ENCODE measurements around the gene ARRB1.
"Not testable (repeated sequence)": the region's sequence is repeated elsewhere in the genome, so short reads cannot be mapped to it uniquely, and the experiment has no call there.

ARRB1 gene

DNA sequence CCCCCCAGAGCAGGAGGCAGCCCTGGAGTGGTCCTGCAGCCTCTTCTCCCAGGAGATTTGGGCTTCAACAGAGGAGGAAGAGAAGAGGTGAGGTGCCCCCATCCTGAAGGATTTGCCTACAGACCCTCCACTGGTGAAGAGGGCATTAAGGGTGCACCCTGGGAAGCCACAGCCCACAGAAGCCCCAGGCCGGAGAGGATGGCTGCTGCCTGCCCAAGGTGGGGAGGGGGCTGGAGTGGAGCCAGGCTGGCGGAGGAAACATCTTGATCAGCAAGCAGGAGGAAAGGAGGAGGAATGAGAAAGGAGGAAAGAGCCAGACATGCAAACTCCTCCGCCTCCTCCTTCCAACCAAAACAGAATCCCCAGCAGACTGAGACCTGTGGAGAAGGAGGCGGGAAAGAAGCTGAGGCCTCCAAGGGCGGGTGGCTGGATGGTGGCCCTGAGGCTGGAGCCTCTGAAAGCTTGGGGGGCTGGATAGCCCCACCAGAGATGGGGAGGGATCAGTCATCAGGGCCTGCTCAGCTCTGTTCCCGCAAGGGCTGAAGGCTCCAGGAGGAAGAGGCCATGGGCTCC is 31.3 kb downstream of the ARRB1 start:
- no peak for DNase-seq

DNA sequence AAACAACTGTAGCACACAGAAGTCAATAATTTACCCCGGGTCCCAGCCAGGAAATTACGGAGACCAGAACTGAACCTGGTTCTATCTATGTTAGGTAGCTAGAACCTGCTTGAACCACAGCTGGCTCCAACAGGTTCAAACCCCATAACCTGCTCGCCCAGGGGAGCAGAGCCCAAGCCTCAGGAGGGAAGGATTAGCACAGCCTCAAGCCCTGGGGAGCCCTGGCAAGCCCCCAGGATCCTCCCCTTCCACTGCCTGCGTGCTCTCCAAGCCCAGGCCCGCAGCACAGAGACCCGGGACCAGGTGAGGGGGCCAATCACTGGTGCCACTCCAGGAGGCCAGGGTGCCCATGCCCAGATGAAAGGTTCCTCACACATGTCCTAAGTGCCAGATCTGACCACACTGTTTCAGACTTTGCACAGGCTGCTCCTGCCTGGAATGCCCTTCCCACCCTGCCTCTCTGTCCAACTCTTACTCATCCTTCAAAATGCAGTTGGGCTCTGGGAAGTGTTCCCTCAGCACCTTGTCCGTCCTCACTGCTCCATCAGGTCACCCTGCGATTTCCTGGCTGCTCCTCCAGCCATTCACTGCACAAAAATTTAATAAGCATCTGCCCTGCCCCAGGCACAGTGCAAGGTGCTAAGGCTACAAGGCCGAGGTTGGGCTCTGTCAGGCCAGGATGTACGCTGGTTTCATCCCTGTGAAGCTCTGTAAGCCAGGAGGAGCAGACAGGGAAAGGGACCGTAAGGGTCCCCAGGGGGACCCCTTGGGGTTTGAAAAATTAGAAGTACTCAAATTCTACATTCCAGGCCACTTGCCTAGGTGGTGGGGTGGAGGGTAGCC is 32.2 kb downstream of the ARRB1 start:
- no peak for DNase-seq

DNA sequence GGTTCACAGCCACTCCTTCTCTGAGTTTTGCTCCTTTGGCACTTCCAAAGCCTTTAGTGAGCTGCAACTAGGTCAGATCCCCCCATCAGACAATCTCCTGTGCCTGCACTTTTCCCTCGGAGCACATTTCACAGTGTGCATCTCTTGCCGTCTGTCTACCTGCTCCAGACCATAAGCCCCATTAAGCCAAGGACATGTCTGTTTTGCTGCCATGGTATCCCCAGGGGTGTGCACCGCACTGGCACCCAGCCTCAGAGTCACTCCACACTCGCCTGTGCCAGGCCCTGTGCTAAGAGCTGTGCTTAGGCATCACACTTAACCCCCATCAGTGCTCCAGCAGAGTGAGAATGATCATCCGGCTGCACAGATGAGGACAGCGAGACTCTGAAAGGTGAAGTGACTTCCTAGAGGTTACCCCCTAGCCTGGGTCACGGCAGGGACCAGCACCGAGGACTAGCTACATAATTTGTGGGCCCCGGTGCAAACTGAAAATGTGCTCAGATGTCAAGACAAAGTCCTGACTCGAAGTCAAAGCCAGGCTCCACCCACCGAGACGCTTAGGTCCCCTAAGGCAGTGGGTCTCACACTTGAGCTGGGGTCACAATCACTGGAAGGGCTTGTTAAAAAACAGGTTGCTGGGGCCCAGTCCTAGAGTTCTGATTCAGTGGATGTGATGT is 33.9 kb downstream of the ARRB1 start:
- peak; percentile 12 for DNase-seq

DNA sequence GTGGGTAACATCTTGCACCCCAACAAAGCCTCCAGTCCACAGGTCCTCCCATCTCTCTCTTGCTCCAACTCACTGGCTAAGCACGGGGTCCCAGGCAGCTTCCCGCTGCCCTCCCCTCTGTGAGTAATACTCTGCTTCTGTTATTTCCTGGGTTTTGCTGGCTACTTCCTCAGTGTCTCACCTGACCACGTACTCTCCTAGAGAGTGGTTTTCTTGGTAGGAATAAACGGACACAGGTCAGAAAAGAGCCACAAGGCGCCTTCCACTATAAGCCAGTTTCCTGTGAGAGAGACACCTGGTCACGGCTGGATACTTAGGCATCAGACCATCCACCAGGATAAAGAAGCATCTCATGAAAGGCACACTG is 36.0 kb downstream of the ARRB1 start:
- DNase-seq: no peak

DNA sequence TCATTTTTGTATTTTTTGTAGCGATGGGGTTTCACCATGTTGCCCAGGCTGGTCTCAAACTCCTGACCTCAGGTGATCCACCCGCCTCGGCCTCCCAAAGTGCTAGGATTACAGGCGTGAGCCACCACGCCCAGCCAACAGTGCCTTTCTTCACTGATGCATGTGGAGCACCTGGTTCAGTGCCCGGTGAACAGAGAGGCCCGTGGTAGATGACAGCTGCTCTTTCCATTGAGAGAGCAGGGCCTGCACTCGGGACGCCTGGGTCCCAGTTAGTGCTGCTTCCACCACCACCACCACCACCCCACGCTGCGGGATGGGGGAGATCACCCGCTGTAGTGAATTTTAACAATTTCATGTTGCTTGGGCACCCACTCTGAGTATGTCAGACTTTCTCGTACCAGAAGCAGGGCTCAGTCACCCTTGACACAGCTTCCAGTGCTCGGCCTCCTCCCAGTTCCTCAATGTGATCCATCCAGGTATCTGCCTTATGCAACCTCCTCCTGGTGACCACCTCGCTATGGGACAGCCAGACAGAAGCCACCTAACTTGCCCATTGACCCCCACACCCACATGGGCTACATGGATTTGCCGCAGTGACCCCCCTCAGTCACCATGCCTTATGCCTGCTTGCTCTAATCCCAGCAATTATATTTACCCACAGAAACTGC is 36.6 kb downstream of the ARRB1 start:
- no peak for DNase-seq

DNA sequence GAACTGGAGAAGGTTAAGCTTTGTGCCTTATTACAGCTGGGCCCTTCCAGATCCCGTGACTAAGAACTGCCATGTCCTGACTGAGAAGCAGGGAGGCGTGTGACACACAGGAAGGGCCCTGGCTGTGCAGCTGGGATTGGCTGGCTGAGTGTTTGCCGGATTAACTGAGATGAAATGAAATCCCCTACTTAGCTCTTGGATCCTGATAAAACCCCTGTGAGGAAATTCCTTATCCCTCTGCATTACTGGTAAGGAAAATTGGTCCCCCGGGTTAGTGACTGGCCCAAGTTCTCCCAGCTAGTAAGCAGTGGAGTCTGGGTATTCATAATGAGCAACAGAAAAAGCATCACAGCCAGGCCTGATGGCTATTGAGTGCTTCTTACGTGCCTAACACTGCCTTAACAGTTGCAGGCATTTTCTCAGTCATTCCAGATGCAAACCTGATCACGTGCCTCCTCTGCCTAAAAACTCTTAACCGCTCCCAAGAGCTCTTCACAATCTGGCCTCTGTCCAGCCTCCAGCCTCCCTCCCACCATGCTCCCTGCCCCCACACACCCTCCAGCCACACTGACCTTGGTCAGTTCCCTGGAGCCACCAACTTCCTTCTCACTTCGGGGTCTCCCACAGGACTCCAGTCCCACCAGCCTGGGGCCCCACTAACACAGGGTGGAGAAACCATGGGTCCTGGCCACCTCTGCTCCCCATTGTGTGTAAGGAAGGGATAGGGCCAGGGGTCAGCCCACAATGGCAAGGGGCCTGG is 37.8 kb downstream of the ARRB1 start:
- DNase-seq: peak; percentile 97

DNA sequence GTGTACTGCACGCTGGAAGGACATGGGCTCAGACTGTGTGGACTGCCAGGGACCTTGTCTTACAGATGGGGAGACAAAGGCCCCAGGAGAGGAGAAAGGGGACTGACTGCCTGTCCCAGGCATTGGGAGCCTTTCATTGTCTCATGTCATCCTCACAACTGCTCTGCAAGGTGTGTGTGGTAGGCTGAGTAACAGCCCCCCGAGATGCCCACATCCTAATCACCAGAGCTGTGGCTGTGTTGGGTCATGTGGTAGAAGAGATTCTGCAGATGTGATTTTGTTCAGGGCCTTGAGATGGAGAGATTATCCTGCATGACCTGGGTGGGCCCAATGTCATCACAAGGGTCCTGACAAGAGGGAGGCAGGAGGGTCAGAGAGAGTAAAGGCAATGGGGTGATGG is 39.1 kb downstream of the ARRB1 start:
- DNase-seq: no peak

DNA sequence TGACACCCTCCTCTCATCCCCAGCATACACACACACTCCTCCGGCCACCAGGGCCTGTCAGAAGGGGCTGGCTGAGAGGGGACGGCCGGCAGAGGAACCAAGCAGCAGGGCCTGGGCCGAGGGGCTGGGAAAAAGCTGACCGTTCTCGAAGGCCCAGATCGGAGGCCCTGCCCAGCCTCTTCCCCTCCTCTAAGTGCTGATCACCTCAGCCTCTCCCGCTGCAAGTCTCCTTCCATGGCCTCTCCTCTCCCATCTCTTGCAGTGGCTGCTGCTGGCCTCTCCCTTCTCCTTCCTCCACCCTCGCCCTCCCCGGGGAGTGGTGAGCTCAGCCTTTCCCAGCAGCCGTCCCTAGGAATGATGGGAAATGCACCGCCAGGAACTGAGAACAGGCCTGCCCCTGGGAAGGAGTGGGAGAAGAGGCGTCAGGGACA is 39.6 kb downstream of the ARRB1 start:
- peak; percentile 69 for DNase-seq

DNA sequence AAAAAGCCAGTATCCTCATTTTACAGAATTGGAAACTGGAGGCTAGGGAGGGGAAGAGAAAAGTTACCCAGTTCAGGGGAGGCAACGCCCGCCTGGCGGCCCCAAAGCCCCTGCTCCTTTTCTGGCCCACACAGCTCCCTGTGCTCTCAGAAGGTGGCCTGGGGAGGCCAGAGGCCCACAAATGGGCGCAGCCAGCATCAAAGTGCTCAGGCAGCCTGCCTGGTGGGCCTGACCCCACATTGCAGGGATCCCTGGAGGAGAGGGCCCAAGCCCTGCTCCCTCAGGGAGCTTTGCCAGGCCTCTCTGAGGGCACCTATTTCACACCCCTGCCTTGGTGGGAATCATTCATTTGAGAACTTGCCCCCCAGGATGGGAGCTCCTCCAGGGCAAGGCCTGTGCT is 42.5 kb downstream of the ARRB1 start:
- DNase-seq: no peak

DNA sequence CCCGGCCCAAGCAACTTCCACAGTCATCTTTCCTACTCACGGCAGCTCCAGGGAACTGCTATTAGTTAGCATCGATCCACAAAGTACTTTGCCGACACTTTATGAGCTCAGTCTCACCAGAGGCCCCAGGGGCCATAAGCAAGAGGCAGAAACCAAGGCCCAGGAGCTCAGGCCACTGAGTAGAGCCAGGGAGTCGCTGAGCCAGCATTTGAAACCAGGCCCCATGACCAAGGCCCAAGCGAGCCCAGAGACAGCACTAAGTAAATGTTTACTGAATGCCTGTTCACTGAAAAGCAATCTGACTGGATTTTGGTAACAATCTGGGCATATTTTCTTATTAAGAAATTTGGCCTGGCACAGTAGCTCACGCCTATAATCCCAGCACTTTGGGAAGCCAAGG is 43.3 kb downstream of the ARRB1 start:
- no peak for DNase-seq

DNA sequence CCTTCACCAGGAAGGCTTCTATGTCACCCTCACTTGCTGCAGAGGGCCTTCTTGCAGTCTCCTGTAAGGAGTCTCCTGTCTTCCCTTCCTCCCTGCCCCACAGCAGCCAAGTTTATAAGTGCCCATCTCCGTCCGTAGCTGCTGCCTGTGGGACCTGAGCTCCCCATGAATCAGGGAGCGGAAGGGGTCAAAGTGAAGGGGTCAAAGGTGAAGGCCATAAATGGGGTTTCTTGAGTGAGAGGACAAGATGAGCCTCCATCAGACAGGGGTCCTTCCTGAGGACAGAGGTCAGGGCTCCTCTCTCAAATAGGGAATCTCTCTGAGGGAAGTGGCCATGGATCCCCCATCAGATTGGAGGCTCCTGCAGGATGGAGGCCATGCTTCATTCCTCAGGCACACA is 44.4 kb downstream of the ARRB1 start:
- no peak for DNase-seq

DNA sequence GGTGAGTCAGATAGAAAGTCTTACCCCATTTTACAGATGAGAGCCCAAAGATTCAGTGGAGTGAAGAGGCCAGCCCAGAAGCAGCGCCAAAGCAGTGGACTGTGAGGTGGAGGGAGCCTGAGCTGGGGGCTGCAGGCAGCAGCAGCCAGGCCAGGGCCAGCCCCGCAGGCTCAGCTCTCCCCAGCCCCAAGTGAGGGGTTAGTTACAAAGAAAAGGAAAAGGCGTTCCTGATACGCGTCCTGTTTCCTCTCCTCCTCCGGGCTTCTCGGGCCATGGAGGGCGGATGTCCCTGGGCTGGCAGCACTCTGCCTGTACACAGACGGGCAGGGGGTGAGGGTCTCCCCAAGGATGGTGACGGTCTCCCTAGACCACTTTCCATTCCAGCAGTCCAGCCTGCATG is 44.9 kb downstream of the ARRB1 start:
- DNase-seq: no peak

DNA sequence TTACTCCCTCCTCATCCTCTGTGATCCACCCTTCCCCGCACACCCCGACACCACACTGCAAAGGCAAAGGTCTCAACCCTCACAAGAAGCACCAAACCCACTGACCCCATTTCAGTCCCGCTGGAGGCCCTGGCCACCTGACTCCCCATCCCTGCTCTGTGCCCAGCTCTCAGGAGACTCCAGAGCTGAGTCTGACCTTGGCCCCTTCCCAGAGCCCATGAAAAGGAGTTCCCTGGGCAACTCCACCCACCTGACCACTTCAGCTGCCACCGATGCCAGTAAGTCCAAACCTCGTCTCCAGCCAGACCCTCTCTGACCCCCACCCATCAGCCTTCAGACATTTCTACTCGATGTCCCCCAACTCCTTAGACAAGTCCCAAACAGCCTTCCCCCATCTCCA is 45.5 kb downstream of the ARRB1 start:
- no peak for DNase-seq

DNA sequence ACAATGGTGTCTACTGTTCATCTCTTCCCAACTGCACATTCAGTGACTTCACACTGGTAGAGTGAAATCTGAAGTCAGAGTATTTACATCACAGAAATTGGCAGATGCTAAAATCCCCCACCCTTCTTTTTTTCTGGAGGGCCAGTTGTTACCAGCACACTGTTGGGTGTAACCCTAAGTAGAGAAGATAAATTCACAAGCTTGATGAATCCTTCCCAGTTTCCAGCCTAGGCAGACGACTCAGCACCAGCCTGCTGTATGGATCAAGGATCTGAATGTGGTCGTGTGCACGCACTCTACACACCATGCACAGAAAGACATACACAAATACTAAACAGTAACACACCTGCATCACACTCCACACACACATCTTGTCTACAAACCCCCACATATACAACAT is 46.0 kb downstream of the ARRB1 start:
- no peak for DNase-seq

DNA sequence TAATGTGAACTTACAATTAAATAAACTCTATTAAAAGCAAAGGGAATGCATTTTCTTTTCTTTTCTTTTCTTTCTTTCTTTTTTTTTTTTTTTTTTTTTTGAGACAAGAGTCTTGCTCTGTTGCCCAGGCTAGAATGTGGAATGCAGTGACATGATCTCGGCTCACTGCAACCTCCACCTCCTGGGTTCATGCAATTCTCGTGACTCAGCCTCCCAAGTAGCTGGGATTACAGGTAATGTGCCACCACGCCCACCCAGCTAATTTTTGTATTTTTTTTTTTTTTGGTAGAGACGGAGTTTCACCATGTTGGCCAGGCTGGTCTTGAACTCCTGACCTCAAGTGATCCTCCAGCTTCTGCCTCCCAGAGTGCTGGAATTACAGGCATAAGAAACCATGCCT is 46.5 kb downstream of the ARRB1 start:
- not testable (repeated sequence) for DNase-seq

DNA sequence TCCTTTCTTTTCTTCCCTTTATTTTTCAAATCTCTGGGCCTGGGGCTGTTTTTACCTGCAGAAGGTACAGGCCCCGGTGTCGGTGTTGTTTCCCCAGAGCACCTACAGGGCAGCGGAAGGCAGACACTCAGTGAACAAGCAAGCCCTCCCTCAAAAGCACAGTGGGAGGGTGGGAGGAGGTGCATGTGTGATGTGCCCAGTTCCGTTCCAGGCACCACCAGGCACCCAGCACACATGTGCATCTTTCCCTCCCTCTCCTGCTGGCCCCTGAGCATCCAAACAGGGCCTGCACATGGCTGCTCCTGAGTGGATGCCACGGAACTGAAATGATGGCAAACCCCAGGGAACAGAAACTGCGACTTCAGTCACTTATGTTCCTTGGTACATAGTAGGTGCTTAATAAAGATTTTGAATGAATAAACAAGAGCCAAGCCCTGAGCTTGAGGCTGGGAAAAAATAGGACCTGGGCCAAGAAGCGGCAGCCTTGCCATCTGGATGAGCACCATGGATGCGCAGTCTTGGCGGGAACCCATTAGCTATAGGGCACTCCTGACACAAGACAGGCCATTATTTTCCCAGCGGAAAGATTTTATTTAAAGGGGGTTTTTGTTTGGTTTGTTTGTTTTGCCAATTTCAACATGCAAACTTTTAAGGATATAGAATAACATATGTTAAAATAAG is 47.8 kb downstream of the ARRB1 start:
- peak; percentile 5 for DNase-seq

DNA sequence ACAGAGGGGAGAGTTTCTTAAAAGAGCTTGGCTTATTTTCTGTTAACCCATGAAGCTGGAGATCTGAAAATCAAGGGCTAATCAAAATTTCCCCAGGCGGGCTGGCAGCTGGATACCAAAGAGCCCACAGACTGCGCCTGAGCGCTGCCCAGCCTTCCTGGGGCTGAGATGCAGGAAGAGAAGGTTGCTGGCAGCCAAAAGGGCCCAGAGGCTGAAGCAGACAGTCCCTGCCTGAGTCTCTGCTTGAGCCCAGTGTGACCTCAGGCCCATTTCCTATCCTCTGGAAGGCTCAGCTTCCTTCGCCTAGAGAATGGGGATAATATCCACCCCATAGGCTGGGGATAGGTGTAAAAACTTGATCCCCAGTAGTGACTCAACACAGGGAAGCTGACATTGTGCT is 49.1 kb downstream of the ARRB1 start:
- no peak for DNase-seq

DNA sequence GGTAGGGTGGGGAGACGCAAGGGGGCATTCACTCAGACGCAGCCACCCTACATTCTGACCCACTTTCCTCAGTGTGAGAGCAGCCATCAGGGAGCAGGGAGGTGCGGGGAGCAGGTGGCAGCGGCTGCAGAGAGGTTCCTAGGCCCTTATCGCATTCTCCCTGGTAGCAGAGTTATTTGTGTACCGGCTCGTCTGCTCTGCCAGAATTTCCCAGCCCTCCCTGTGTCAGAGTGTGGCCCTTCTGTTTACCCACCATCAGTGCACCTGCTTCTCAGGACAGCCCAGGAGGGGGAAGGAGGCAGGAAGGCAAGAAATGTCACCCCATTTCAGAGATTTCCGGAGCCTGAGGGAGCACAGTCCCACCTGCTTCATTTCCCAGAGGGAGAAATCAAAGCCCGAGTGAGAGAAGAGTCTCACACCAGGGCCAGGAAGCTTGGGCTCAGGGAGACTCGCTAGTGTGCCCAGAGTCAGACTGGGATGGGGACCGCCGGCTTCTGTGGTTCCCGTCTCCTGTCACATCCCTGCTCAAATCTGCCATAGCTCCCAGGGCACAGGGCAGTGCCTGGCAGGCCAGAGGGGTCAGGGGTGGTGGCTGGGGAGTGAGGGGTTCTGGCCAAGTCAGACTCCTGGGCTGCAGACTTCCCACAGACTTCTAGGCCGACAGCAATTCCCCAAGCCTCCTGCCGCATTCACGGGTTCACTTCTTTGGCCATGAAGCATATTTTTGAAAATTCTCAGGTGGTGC is 49.7 kb downstream of the ARRB1 start:
- no peak for DNase-seq

DNA sequence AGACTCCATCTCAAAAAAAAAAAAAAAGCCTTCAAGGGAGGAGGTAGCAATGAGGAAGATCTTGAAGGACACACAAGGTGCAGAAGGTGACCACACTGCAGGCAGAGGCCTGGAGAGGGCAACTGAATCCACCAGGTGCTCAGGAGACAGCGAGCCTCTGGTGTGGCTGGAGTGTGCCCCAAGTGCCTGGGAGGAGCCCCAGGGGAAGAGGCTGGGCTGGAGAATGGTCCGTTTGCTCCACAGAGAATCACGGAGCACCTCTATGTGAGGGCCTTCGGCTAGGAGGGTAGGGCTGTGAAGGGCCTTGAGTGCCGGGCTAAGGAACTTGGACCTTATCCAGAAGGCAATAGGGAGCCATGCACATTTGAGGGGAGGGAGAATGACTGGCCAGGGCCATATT is 50.3 kb downstream of the ARRB1 start:
- DNase-seq: no peak

DNA sequence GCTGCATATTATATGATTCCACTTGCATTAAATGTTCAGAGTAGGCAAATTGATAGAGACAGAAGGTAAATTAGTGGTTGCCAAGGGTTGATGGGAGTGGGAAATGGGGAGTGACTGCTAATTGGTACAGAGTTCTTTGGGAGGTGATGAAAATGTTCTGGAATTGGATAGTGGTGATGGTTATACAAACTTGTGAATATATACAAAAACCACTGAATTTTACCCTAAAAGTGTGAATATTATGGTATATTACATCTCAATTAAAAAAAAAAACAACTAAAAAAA is 52.5 kb downstream of the ARRB1 start:
- DNase-seq: no peak

DNA sequence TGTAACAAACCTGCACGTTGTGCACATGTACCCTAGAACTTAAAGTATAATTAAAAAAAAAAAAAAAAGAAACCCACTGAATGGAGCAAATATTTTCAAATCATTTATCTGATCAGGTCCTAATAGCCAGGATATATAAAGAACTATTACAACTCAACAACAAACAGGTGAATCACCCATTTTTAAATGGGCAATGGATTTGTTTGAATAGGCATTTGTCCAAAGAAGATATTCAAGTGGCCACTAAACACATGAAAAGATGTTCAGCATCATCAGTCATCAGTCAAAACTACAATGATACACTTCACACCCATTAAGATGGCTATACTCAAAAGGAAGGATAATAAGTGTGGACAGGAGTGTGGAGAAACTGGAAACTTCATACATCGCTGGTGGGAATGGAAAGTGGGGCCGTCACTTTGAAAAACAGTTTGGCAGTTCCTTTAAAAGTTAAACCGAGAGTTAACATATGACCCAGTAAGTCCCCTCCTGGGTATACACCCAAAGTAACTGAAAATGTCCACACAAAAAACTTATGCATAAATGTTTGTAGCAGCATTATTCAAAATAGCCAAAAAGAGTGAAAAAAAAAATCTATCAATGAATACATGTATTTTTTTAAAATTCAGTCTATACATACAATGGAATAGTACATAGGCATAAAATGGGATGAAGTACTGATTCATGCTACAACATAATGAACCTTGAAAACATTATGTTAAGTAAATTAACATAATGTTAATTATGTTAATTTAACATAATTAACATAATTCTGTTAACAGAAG is 53.1 kb downstream of the ARRB1 start:
- DNase-seq: no peak
